GM19238 (cell line): ENCODE data around the gene SKIDA1.

Experiments used
- DNase-seq: peaks from one replicate; pipeline ENCODE4 v3.0.0; 2011; ENCODE audit warnings: low spot score; ENCODE audit not compliant: insufficient read length

The SKIDA1 gene

DNA sequence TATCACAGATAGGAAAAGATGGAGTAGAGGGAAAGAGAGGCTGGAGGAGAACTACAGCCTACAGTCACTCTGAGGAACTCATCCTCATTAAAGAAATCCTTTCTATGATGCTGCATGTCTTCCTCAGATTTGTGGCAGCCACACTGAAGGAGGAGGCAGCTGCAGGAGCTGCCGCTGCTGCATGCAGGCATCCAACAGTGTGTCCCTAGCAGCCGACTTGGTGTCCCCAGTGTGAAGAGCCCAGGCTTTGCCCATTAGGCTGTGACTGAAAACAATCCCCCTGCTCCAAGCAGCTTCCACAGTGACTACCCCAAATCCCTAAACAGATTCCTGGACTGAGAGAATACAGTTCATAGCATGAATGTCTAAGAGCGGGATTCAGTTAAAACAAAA is 23.1 kb downstream of the SKIDA1 start:
- DNase-seq, result no peak

DNA sequence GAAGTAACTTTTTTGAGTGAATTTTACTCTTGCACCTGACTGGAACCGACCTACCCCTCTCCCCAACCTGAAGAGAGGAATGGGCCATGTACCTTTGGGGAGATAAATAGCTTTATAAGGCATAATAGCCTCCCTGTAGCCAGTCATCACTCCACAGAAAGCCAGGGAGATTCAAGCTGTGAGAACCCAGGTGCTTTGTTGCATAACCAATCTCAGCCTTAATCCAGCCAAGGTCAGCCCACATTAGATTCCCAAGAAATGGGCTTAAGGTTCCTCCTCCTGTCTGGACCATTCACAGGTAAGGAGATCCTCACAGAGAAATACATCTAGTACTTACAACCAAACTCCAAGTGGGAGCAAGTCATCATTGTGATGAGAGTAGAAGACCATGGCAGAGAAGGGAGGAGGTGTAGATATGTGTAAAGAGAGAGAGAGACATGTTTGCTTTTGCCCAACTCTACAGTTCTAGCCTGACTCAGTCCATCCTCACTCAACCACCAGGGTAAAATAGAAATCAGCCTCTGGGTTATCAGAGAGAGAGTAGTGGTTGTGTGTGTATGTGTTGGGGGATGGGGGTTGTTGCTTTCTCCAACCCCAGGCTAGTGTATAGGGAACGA is 23.6 kb downstream of the SKIDA1 start:
- DNase-seq, result no peak

DNA sequence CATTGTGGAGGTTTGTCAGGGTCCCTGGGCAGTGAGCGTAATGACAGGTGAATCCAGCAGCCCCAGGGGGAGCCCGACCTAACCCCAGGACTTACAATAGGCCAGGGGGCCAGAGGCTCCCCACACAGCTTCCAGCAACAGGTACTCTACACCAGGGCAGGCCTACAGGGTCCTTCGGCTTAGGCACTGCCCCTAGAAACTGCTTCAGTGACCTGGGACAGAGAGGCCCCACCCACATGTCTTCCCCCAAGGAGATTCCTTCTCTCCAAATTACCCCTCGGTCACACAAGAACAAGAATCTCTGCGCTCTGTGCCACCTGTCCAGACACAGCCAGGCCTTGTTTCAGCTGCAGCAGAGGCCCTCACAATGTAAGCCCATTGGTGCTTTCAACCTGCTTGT is 24.4 kb downstream of the SKIDA1 start:
- DNase-seq, result no peak

DNA sequence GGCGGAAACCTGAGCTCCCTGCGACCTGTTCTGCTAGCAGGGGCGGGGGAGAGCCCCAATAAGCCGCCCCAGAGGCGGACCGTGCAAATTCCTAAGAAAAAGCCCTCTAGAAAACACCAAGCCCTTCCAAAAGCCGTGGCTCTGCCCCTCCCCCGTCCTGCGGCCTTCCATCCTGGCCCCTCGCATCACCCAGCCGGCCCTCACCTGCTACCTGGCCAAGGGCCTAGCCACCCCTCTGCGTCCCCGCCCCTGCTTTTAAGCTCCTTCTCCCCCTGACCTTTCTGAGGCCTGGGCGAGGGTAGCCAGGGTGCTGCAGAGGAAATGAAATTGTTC is 24.9 kb downstream of the SKIDA1 start:
- no peak for DNase-seq

DNA sequence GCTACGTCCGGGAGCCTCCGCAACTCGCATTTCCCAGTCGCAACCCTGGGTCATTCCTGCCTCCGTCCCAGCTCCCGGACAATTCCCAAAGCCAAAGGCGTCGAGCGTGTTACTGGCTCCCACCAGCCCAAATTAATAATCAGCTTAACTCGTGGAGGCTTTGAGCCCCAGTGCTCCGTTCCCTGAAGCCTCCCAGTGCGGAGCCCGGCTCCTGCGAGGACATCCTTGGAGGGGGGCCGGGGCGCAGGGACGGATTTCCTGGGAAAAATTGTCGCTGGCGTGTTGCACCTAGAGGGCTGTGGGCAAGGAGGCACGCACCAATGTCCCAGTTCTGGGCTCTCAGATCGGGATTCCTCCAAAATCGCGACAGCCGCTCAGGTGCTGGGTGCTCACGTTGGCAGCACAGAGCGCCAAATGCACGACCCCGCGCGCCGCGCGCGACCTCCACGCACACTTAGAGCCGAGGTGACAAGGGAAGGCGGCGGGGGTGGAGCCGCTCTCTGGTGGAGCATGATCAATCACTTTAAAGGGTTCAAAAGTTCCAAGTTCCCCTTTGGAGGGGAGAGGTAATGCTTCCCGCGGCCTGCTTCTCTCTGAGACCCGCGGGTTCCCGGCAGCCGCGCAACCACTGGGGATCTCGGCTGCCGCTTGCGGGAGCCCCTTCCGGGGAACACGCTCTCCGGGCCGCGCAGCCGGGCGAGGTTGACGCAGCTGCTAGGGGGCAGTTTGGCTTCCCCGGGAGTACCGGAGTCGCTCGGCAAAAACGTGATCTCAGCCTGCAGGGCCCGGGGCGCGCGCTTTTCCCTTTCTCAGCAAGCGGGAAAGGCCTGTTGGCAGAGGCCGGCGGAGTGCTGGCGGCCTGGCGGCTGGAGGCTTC is 25.5 kb downstream of the SKIDA1 start:
- no peak for DNase-seq

DNA sequence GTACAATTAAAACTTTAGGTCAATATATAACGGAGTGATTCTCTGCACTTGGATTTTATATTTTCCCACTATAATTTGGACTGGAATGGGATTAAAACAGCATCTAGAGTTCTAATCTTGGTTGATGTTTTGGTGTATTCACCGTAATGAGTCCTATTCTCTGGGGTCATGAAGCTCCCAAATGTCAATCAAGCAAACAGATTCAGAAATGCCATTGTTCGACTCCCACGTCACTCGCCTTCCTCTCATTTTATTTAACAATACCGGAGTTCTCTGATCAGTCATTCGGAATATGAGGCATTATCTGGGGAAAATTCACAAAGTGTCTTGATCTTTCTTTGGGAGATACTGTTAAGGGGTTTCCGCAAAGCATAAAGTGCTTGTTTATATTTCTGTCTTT is 26.5 kb downstream of the SKIDA1 start:
- DNase-seq, result no peak

DNA sequence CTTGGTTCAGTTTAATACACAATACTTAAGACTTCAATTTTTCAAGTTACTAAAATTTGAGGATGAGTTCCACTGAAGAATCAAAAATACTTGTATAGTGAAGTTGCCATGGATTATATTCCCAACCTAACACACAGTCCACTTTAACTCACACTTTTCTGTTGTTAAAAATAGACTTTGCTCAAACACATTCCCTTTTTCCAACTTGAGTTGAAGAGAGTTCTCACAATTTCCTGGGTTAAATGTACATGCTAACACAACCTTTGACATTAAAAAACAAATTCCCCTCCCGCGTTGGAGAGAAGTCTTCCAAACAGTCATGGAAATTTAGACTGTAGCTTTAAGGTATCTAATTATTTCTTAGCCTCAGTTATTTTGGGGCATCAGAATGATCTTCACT is 27.1 kb downstream of the SKIDA1 start:
- no peak for DNase-seq

DNA sequence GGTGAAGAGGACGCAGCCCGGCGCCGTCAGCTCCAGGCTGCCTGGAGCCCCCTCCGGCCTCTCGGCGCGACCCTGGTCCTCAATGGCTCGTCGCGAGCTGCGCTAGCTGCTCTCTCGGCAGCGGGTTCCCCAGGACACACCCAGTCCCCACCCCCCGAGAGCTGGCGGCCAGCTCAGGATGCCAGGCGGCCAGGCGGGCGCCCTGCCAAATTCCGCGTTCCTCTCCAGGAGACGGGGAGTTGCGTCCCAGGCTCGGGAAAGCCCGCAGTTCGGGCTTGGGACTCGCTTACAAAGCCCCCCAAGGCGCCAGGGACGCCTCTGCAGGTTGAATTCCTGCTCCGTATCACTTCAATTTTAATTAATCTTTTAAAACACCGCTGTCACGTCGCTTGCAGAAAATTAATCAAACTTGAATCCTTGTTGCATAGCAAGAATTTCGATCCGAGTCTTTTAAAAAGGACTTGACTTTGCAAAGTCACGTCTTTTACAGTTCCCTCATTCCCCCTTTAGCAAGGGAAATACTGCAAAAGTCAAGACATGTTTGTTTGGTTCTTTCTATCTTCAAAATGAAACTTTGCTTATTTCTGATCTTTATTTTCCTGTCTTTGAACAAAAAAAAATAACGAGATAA is 28.2 kb downstream of the SKIDA1 start:
- DNase-seq, result no peak

DNA sequence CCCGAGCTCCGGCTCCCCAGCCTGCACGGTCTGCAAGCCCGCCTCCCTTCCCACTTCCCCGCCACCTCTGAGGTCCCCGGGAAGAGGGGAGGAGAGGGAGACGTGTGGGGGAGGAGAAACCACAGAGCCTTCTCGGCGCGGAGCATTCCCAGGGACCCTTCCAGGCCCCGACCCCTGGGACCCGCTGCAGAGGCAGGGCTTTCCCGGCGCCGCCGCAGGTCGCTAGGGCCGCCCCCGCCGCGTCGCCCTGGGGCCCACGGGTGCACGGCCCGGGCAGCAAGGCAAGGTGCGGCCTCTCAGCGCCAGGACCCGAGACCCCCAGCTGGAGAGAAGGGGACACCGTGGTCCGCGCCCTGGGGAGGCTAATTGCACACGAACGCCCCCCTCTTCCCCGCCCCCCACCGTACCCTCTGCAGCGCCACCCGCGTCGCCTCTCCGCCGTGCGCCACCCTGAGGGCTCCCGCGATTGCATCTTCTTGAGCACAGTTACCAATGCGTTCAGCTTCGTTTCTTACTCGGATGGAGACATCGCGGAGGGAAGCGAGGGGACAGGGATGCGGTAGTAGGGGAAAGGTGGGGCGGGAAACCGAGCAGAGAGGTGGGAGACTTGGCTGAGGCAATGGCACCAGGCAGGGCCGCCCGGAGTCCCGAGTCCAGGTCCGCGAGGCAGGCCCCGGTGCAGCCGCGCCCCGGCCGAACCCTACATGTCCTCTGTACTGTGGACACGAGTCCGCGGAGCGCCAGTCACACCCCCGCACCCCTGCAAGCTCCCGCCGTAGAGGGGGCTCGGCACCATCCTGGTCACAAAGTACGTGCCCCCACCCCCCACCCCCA is 28.9 kb downstream of the SKIDA1 start:
- DNase-seq, result no peak

DNA sequence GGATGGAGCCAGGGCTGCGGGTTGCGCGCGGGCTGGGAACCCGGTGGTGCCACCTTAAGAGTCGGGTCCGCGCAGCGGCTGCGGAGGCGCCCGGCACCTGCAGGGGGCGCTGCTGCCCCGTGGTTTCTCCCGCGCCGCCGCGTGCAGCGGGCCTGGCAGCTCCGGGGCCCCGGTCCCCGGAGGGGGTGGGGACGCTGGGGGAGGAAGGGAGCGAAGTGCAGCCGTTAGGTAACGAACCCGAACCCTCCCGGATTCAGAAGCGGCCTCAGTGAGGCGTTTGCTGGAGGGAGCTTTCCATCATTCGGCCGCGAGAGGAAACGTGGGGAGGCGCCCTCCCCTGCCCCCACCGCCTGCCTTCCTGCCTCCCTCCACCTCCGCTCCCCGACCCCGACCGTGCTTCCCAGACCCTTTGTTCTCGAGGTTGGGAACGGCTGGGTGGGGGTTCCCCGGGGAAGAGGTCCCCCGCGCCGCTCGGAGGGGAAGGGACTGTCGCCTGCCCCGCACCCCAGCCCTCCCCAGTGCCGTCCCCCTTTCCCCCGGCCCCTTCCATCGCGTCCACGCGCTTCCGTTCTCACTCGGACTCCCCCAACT is 29.6 kb downstream of the SKIDA1 start:
- peak; percentile 93 for DNase-seq

DNA sequence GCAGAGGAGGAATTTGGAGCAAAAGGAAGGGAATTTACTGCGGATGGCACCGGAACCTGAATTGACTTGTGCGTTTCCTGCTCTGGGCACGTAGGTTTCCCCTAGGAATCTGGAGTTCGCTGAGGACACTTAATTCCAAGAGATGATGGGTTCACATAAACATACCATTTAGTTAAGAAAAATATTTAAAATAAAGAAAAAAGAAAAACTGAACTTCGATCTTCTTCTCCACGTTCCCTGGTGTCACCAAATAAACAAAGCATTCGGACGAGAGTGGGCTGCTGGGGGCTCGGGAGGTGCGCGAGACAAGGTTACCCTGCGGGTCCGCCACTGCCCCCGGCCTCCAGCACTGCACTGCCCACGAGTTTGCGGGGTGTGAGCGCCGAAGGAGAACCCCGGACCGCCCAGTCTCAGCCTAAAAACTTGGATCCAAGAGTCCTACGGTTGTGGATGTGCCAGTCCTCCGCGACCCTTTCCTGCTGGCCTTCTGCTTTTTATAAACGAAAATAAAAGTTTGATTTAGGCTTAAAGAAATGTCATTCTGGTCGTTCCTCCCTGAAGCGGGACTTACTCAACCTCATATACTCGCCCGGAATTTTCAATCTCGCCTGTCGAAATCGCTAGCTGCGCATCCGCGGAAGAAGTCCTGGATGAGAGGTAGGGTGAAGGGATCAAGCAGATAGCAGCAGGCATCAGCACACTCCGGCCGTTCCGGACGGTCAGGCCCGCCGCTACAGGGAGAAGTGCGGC is 30.3 kb downstream of the SKIDA1 start:
- no peak for DNase-seq

DNA sequence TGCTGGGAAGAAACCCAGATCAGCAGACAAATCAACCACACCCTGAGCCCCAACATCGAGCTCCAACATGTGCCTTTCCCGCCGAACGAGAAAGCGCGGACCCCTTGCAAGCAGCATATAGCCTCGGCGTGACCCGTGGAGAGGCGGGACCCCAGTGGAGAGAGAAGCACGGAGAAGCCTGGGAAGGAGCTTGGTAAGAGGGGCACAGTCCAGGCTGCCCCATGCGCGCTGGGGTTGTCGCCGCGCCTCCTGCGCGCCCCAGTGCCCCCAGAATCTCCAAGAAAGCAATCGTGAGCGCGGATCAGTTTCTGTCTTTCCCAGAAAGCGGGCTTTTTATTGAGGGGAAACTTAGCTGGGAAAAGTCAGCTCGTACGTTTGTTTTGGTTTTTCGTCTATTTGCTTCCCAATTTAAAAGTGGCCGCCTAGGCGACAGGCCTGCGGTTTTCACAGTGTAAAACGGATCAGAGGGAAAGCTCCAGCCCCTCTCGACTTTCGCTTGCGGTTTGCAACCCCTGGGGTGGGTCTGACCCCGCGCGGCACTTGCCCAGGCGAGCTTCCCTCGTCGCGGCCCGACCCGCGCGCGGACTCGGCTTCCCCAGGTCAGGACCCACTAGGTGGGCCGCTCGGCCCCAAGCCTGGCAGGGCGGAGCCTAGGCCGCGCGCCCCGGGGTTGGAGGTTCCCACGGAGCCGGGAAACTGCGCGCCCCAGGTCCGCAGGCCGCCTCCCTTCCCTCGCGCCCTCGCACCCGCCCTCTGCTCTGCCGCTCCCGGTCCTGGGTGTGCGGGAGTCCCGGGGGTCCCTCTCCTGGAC is 31.1 kb downstream of the SKIDA1 start:
- DNase-seq, result no peak

DNA sequence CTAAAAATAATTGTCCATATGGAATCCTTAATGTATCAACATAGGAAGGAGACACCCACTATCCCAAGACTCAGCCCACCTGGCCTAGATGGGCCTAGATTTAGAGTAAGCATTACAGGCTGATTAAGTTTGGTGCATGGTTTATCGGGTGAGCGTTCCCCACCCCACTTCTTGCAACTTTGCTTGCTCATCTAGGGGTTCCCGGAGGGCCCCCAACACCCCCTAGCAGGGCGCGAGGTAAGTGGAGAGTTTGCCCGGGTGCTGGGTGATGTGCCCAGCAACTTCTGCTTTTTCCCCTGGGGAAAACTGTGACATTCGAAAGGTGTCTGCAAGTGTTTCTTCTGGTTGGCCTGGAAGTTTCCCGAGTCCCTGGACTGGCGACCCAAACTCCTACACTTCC is 31.7 kb downstream of the SKIDA1 start:
- no peak for DNase-seq

DNA sequence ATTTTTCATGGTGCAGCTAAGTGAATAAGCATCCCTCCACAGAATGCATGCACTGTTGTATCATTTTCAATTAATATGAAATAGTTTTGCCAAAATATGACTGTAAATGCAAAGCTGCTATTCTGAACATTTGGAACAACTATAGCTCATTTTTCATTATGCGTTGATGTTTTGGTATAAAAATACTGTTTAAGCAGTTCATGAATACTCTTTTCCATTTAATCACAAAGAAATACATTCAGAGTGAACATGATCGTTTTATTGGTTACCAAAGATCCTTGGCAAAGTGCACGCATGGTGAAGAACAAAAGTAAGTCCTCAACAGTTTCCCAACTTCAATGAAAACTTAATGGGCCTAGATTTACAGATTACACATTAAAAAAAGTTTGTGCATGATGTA is 33.1 kb downstream of the SKIDA1 start:
- DNase-seq, result no peak

DNA sequence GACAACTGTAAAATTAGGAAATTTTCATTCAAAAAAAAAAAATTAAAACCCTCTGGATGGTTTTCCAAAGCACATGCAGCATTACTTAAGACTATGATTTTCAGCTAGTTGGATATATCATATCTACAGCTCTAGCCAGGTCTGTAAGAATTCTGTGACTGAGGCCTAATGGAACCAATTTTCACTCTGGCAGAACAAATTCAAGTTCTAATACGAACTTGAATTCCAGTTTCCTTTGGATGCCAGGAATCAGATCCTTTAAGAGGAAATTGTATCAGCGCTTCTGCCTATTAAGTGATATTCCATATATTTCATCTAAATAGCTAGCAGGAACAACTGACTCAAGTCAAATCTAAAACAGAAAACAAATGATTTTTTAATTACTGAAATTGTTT is 34.8 kb downstream of the SKIDA1 start:
- no peak for DNase-seq

DNA sequence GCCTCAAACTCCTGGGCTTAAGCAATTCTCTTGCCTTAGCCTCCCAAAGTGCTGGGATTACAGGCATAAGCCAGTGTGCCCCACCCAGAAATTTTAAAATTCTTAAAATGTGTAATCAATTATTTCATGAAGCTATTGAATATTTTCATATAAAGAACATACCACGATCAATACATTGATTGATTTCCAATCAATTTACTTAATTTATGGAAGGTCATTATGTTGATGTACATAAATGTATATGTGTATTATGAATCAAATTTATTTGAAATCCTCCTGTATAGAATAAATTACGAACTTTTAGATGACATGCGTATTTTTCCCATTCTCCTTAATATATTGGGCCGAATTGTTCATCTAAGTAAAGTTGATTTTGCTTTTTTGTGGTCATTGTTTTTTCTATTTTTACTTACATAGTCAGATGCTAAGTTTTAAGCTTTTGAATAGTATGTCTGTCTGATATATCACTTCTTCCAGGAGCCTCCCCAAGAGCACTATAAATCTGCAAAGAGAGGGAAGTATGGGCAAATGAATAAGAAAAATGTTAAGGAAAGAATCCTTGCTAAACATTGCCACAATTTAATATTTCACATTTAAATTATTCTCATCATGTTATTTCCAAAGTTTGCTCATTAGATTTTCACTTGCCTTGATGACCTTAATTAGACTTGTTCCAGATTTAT is 35.3 kb downstream of the SKIDA1 start:
- DNase-seq, result no peak

DNA sequence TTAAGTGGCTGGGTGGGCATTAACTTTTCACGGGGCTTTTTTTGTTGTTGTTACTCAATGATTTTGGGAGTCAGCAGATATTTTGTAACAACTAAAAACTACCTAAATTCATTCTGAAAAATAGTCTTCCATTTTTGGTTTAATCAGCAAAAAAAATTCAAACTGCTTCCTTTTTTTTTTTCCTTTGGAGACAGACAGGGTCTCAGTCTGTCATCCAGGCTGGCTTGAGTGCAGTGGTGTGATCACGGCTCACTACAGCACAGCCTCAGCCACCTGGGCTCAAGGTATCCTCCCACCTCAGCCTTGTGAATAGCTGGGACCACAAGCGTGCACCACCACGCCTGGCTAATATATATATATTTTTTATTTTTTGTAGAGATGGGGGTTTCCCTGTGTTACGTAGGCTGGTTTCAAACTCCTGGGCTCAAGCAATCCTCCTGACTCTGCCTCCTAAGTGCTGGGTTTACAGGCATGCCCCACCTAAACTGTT is 36.5 kb downstream of the SKIDA1 start:
- no peak for DNase-seq

DNA sequence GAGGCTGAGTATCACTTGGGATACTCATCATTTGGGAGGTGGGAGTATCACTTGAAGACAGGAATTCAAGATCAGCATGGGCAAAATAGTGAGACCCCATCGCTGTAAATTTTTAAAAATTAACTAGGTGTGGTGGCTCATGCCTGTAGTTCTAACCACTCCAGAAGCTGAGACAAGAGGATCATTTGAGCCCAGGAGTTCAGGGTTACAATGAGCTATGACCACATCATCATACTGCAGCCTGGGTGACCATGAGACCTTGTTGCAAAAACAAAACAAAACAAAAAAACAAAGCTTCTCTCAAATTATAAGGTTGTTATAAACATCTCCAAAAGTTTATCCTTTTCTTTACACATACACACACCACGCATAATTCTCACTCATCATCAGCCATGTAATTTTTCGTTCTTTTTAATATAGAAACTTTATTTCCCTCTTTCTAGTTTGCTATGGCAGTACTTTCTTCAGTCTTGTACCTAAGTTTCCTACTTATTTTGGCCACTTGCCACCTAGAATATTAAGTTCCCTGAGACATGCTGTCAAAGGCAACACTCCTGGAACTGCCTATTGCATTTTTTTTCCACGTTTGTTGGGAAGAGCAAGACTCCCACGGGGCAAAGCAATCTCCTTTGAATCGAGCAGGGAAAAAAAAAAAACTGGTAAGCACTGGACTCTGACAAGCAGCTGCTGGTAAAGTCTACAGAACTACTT is 37.1 kb downstream of the SKIDA1 start:
- DNase-seq, result no peak
